Neural cell (in vitro differentiated cells): ENCODE data around the gene QPCTL.

Experiments used
- EP300 ChIP-seq: fragments of 450-650 bp; conservative IDR thresholded peaks from 2 replicates; pipeline ENCODE4 v1.6.1; 2014; ENCODE audit warnings: antibody characterized with exemption, mild to moderate bottlenecking, moderate library complexity; ENCODE audit not compliant: poor library complexity, severe bottlenecking
- MXI1 ChIP-seq: fragments of 450-650 bp; conservative IDR thresholded peaks from 2 replicates; pipeline ENCODE4 v1.6.1; 2014; ENCODE audit warnings: antibody characterized with exemption, mild to moderate bottlenecking; ENCODE audit not compliant: poor library complexity, severe bottlenecking
- POLR2AphosphoS5 ChIP-seq: IDR thresholded peaks from 2 replicates; pipeline ENCODE4 v1.6.1; 2012
- TF ChIP-seq, protein P1 (sequence below): fragments of 450-650 bp; IDR thresholded peaks from 2 replicates; pipeline ENCODE4 v1.5.1; 2014; ENCODE audit warnings: antibody characterized with exemption, mild to moderate bottlenecking, moderate library complexity; ENCODE audit not compliant: poor library complexity, severe bottlenecking
- TF ChIP-seq, protein P2 (sequence below): IDR thresholded peaks from 2 replicates; pipeline ENCODE4 v1.6.1; 2012; ENCODE audit warnings: borderline replicate concordance

DNA sequence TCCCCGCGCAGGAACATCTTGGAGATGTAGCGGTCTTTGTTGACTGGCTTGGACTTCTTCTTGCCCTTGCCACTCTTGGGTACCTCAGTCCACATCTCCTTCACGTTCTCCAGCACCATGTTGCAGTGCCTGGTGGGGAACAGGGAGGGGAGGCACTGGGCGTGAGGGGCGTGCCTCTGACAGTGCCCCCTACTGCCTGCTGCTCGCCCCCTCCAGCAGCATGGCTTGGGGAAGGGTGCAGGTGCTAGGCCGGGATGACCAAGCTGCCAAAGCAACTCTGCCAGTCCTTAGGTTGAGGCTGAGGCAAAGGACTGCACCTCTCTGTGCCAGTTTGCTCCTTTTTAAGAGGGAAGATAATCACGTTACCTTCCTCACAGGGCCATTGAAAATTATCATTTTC is 4.9 kb upstream of the QPCTL start:
- TF ChIP-seq EP300: no peak
- TF ChIP-seq, protein P1, sequence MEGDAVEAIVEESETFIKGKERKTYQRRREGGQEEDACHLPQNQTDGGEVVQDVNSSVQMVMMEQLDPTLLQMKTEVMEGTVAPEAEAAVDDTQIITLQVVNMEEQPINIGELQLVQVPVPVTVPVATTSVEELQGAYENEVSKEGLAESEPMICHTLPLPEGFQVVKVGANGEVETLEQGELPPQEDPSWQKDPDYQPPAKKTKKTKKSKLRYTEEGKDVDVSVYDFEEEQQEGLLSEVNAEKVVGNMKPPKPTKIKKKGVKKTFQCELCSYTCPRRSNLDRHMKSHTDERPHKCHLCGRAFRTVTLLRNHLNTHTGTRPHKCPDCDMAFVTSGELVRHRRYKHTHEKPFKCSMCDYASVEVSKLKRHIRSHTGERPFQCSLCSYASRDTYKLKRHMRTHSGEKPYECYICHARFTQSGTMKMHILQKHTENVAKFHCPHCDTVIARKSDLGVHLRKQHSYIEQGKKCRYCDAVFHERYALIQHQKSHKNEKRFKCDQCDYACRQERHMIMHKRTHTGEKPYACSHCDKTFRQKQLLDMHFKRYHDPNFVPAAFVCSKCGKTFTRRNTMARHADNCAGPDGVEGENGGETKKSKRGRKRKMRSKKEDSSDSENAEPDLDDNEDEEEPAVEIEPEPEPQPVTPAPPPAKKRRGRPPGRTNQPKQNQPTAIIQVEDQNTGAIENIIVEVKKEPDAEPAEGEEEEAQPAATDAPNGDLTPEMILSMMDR: no peak
- no peak for TF ChIP-seq MXI1
- TF ChIP-seq, protein P2, sequence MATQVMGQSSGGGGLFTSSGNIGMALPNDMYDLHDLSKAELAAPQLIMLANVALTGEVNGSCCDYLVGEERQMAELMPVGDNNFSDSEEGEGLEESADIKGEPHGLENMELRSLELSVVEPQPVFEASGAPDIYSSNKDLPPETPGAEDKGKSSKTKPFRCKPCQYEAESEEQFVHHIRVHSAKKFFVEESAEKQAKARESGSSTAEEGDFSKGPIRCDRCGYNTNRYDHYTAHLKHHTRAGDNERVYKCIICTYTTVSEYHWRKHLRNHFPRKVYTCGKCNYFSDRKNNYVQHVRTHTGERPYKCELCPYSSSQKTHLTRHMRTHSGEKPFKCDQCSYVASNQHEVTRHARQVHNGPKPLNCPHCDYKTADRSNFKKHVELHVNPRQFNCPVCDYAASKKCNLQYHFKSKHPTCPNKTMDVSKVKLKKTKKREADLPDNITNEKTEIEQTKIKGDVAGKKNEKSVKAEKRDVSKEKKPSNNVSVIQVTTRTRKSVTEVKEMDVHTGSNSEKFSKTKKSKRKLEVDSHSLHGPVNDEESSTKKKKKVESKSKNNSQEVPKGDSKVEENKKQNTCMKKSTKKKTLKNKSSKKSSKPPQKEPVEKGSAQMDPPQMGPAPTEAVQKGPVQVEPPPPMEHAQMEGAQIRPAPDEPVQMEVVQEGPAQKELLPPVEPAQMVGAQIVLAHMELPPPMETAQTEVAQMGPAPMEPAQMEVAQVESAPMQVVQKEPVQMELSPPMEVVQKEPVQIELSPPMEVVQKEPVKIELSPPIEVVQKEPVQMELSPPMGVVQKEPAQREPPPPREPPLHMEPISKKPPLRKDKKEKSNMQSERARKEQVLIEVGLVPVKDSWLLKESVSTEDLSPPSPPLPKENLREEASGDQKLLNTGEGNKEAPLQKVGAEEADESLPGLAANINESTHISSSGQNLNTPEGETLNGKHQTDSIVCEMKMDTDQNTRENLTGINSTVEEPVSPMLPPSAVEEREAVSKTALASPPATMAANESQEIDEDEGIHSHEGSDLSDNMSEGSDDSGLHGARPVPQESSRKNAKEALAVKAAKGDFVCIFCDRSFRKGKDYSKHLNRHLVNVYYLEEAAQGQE: no peak
- no peak for TF ChIP-seq POLR2AphosphoS5
